Amniotic epithelial cell (primary cell): ENCODE data around the gene PTPA.

Experiments used
- DNase-seq: peaks from one replicate; pipeline ENCODE4 v3.0.0-alpha.2; 2010; ENCODE audit warnings: low read depth

PTPA gene

GRCh38 chr9:129110740-129111527 is at the start of gene PTPA, which contains the start of gene CRAT:
PTPA (plus strand) TSS chr9:129111415; CDS start chr9:129111601, 186 bp downstream.
CRAT (minus strand) TSS chr9:129110793; CDS start chr9:129110509, 284 bp downstream.
- peak; percentile 86 for DNase-seq

DNA sequence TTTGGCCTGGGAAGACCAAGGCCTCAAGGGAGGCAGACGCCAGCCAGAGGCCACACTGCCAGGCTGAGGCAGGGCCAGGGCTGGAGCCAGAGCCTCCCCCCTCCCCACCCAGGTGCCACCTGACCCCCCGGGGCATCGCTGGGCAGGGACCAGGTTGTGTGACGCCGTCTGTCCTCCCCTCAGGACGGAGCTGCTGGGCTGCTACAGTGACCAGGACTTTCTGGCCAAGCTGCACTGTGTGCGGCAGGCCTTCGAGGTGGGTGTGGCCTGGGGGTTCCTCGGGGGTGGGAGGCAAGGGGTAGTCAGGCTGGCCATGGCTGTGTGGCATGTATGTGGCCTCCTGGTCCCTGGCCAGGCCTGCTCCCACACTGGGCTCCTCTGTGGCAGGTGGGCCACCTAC is 48.2 kb upstream of the PTPA start:
- DNase-seq = no peak

DNA sequence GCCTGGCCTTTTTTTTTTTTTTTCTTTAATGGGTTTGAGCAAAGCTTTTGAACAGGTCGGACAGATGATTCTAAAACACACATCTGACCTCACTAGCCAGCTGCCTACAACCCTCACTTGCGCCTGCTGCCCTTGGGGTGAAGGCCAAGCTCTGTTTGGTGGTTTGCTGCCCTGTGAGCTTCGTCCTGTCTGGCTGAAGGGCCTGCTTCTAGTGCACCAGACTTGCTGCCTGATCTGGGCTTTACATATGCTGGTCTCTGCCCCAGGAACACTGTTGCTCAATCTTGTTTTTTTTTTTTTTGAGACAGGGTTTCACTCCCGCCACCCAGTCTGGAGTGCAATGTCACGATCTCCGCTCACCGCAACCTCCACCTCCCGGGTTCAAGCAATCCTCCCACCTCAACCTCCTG is 46.7 kb upstream of the PTPA start:
- DNase-seq = no peak

DNA sequence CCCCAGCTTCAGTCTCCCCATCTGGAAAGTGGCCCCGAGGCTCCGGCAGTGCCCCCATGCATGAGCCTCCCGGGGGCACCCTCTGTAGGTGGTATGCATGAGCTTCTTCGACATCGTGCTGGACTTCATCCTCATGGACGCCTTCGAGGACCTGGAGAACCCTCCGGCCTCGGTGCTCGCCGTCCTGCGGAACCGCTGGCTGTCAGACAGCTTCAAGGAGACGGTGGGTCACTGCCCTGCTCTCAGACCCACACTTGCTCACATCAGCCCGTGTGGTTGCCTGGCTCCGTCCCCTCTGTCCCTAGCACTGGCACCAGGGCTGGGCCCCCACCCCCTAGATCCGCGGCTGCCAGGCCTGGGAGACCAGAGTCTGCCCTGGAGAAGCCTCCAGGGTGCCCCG is 43.1 kb upstream of the PTPA start:
- DNase-seq = no peak

GRCh38 chr9:129068990-129069861 is 42.0 kb upstream of the PTPA start:
- peak; percentile 82 for DNase-seq

- no peak for DNase-seq
Observed at GRCh38 chr9:129069862-129070641, 41.2 kb upstream of the PTPA start.

DNA sequence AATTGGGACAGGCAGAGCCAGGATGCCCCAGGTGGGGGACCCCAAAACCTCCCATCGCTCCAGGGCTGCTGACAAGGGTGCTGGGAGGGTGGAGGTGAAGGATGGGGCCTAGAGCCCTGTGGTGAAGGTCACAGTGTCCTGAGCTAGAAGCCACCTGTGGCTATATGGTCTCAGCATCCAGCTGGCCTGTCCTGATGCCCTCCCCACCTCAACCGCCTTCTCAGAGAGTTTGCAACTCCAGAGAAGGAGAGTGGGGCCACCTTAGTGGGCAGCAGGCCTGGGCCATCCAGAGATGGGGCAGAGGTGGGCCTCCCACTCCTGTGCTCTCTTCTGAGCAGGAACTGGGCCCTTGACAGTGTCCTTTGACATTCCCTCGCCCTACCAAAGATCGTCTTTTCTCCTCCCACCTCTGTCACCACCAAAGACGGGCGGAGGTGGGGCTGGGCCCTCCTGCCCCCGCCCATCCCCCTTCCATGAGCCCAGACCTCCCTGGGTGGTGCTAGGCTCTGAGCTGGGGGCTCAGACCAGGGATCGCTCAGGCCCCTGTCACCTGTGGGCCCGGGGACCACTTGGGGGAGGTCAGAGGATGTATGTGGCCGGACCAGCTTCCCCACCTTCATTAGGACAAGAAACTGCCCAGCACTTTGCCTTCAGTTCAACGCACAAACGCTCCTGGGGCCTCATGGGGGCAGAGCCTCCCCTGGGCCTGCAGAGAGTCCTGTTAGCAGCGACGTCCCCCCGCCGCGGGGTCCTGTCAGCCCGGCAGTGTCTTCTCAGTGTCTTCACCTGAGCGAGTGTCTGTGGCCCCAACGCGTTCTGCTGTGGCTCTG is 40.3 kb upstream of the PTPA start:
- no peak for DNase-seq

DNA sequence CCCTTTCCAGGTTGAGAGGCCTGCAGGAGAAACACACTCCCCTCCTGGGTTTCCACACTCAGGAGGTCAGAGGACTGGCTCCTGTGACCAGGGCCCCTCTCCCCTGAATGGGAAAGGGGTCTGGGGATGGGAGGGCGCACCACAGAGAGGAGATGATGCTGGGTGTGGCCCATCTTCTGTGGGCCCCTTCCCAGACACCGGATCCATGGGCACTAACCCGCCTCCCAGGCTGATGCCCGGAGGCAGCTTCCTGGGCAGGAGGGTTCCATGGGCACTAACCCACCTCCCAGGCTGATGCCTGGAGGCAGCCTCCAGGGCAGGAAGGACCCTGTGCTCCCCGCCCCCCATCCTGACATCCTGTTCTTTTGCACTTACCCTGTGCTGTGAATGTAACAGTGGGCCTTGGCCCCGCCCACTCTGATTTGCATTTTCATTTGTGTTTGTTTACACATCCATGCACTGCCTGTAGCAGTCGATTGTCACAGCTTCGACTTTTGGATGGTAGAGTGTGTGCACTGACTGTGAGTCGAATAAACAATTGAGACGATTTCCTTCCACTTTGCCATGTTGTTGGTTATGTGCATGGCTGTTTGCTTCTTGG is 39.6 kb upstream of the PTPA start:
- DNase-seq = no peak

DNA sequence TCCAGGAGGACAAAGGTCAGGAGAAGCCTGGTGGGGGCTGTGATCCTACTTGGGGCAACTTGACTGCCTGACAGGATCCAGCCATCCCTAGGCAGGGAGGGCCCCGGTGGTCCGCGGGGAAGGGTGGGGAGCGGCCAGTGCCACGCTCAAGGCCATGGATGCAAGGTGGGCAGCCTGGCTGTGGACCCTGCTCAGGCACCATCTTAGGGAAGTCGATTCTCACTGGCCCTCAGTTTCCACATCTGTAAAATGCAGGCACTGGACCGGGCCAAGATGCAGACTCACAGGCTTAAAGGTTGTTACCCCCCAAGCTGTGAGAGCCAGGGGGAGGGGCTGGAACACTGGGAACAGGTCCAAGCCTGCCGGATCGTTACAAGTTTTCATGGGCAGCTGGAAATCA is 39.0 kb upstream of the PTPA start:
- DNase-seq = no peak

- no peak for DNase-seq
Observed at GRCh38 chr9:129073404-129073803, 37.8 kb upstream of the PTPA start.

DNA sequence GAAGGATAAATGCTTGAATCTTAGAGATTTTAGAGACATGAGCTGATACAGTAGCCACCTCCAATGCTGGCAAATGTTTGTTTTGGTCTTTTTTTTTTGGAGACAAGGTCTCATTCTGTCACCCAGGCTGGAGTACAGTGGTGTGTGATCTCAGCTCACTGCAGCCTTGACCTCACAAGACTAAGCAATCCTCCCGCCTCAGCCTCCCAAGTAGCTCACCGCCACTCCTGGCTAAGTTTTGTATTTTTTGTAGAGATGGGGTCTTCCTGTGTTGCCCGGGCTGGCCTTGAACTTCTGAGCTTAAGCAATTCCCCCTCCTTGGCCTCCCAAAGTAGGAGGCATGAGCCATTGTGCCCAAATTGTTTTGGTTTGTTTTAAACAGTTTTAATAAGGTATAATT is 37.1 kb upstream of the PTPA start:
- no peak for DNase-seq

- no peak for DNase-seq
Observed at GRCh38 chr9:129075996-129076639, 35.1 kb upstream of the PTPA start.

DNA sequence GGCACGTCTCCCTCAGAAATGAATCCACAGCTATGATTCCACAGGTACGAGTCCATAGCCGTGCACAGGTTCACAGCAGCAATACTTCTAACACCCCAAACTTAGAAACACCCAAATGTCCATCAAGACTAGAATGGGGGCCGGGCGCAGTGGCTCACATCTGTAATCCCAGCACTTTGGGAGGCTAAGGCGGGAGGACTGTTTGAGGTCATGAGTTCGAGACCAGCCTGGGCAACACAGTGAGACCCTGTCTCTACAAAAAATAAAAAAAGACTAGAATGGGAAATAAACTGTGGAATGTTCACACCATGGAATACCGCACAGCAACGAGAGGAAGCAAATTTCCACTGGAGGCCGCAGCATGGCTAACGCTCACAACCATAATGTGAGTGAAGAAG is 34.6 kb upstream of the PTPA start:
- DNase-seq = no peak

DNA sequence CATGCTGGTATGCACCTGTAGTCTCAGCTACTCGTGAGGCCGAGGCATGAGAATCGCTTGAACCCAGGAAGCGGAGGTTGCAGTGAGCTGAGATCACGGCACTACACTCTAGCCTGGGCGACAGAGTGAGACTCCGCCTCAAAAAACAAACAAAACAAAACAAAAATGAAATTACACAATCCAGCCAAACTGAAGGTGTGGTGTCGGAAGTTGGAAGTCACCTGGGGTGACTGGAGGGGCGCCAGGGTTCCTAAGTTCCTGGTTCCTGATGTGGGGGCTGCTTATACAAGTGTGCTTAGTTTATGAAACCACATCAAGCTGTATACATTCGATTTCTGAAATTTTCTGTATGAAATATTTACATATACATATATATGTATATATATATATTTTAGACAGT is 34.0 kb upstream of the PTPA start:
- no peak for DNase-seq

DNA sequence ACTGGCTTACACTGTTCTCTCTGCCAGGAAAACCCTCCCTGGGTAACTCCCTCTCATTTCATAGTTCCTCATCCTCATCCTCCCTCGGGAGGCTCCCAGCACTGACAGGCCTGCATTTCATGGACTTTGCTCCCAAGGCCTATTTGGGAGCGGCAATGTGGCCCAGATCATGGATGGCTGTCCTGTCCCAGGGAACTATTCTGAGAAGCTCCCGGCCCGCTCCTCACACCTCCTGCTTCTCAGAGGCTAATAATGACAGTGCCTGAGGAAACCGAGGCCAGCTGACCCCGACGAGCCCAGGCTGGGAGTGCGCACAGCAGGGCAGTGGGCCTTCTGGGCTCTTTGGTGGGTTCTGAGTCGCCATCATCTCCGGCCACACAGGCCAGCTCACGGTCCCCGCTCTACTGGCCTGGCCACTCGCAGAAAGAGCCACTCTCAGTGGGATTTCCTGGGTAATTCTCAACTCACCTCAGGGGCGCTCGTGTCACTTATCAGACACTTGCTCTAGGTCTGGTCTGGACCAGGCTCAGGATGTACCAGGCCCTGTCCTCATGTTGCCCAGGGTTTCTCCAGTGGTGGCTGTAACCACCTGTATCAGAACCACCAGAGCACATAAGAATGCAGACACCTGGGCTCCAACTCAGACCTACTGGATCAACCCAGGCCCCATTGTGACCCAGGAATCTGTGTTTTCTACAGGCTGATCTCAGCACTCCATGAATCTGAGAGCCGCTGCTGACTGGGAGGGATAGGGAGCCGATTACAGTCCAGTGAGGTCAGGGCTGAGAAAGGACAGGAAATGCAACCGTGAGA is 32.3 kb upstream of the PTPA start:
- DNase-seq = no peak

DNA sequence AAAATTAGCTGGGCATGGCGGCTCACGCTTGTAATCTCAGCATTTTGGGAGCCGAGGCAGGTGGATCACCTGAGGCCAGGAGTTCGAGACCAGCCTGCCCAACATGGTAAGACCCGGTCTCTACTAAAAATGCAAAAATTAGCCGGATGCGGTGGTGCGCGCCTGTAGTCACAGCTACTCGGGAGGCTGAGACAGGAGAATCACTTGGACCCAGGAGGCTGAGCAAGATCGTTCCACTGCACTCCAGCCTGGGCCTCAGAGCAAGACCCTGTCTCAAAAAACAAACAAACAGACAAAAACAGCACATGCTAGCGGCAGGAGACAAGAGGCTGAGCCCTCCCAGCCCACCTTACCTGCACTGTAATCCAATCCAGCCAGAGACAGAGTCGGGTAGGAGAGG is 31.4 kb upstream of the PTPA start:
- DNase-seq = no peak

- no peak for DNase-seq
Observed at GRCh38 chr9:129080298-129080600, 31.0 kb upstream of the PTPA start.

DNA sequence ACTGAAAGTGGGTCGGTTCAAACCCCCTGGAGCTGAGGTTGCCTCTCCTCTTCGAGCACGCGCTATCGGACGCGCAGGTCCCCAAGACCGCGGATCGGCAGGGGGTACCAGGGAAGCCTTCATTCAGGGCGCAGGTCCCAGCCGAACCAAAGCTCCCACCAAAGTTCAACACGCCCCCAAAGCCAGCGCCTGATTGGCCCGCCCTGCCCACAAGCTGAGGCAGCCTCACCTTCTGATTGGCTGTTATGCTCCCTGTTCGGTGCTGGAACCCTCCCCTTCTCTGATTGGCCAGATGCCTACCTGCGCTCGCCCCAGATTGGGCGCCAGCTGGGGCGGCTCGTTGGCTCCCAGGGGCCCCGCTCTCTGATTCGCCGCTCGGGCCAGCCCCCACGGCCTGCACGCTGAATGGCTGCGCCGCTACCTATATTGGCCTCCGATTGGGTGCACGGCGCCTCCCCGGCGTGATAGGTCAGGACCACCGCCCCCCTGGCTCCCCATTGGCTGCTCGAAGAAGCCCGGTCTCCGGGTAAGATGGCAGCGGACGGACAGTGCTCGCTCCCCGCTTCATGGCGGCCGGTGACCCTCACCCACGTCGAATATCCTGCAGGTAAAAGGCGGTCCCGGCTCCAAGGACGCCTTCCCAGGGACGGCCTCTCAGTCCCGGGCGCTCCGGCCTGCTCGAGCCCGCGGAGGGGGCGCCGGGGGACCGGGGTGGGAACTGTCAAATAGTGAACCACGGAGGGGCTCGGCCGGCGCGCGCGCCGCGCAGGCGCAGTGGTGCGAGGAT is 30.4 kb upstream of the PTPA start, which contains the start of gene DOLPP1:
TSS of gene DOLPP1 (plus strand) at position 511 of the 787 bp plus-strand sequence. CDS start at position 532, 21 bp downstream.
- DNase-seq = peak; percentile 99

- DNase-seq = no peak
Observed at GRCh38 chr9:129081388-129081904, 29.8 kb upstream of the PTPA start.
